ENCODE measurements around the gene MTCP1.

MTCP1 gene

GRCh38 chrX:155052738-155053498 lies 18.0 kb downstream of the MTCP1 start:
- DNase-seq = no peak

GRCh38 chrX:155048977-155049619 lies 21.8 kb downstream of the MTCP1 start:
- no peak for DNase-seq

GRCh38 chrX:155046811-155047528 lies 24.0 kb downstream of the MTCP1 start:
- no peak for DNase-seq

- no peak for DNase-seq
Measured at GRCh38 chrX:155046129-155046810, 24.7 kb downstream of the MTCP1 start.

GRCh38 chrX:155035688-155036087 lies 35.2 kb downstream of the MTCP1 start:
- DNase-seq = no peak

- no peak for DNase-seq
Measured at GRCh38 chrX:155031657-155032056, 39.3 kb downstream of the MTCP1 start.

GRCh38 chrX:155028877-155029291 lies 42.1 kb downstream of the MTCP1 start:
- DNase-seq = no peak

GRCh38 chrX:155028129-155028528 lies 42.8 kb downstream of the MTCP1 start:
- DNase-seq = no peak

- no peak for DNase-seq
Measured at GRCh38 chrX:155027509-155028066, 43.3 kb downstream of the MTCP1 start.

GRCh38 chrX:155026727-155027508 lies 44.0 kb downstream of the MTCP1 start, which contains the start of gene FUNDC2:
FUNDC2 (plus strand) TSS chrX:155026844; CDS start chrX:155026939, 95 bp downstream.
- DNase-seq = peak; percentile 43

- DNase-seq = no peak
Measured at GRCh38 chrX:155026420-155026726, 44.6 kb downstream of the MTCP1 start.

- DNase-seq = no peak
Measured at GRCh38 chrX:155023907-155024833, 46.8 kb downstream of the MTCP1 start.

GRCh38 chrX:155022585-155022984 lies 48.4 kb downstream of the MTCP1 start, which contains the start of gene F8:
F8 (minus strand) TSS chrX:155022723; CDS start chrX:155022552, 171 bp downstream.
- DNase-seq = no peak

GRCh38 chrX:155020591-155020990 lies 50.3 kb downstream of the MTCP1 start:
- no peak for DNase-seq

All from NCI-H2081 treated with DMSO at 0.1 percent for 48 hours (cell line).